HEK293T (cell line): ENCODE data around the gene HP.

Source experiments
- ARNT ChIP-seq: fragments of 450-650 bp; IDR thresholded peaks from 2 replicates; pipeline ENCODE4 v1.6.1; 2017; ENCODE audit warnings: mild to moderate bottlenecking
- BHLHE40 ChIP-seq: fragments of 450-650 bp; IDR thresholded peaks from 2 replicates; pipeline ENCODE4 v1.6.1; 2016; ENCODE audit warnings: mild to moderate bottlenecking, moderate library complexity, borderline replicate concordance
- CTBP1 ChIP-seq: fragments of 450-650 bp; IDR thresholded peaks from 2 replicates; pipeline ENCODE4 v1.6.1; 2016; ENCODE audit warnings: borderline replicate concordance
- ELF4 ChIP-seq: fragments of 450-650 bp; IDR thresholded peaks from 2 replicates; pipeline ENCODE4 v1.6.1; 2017; ENCODE audit warnings: antibody characterized with exemption
- FOXA1 ChIP-seq: fragments of 450-650 bp; IDR thresholded peaks from 2 replicates; pipeline ENCODE4 v1.6.1; 2016; ENCODE audit warnings: mild to moderate bottlenecking
- LEF1 ChIP-seq: fragments of 450-650 bp; IDR thresholded peaks from 2 replicates; pipeline ENCODE4 v1.6.1; 2017; ENCODE audit warnings: mild to moderate bottlenecking, borderline replicate concordance
- PKNOX1 ChIP-seq: fragments of 450-650 bp; IDR thresholded peaks from 2 replicates; pipeline ENCODE4 v1.6.1; 2016
- SP1 ChIP-seq: fragments of 450-650 bp; IDR thresholded peaks from 2 replicates; pipeline ENCODE4 v1.6.1; 2017
- SUZ12 ChIP-seq: fragments of 450-650 bp; IDR thresholded peaks from 2 replicates; pipeline ENCODE4 v1.6.1; 2016; ENCODE audit warnings: mild to moderate bottlenecking
- TARDBP ChIP-seq: fragments of 450-650 bp; IDR thresholded peaks from 2 replicates; pipeline ENCODE4 v1.6.1; 2016
- ZNF384 ChIP-seq: fragments of 450-650 bp; IDR thresholded peaks from 2 replicates; pipeline ENCODE4 v1.6.1; 2016

- TF ChIP-seq PKNOX1 (no peak), SUZ12 (no peak), LEF1 (no peak), TARDBP (no peak), BHLHE40 (no peak), ARNT (no peak), ZNF384 (no peak), SP1 (no peak), FOXA1 (no peak), CTBP1 (no peak), ELF4 (no peak)
These were observed 5.2 kb upstream of the HP start for GRCh38 chr16:72049110-72049509.
